GM21515 (cell line): ENCODE results near the gene MRTFA.
"Not testable (repeated sequence)": the region's sequence is repeated elsewhere in the genome, so short reads cannot be mapped to it uniquely, and the experiment has no call there.

Experiments
- ATAC-seq: cut with Tn5 transposase; IDR thresholded peaks from one replicate; pipeline ENCODE4 v1.9.1; 2021; ENCODE audit not compliant: unreplicated experiment

MRTFA gene

DNA sequence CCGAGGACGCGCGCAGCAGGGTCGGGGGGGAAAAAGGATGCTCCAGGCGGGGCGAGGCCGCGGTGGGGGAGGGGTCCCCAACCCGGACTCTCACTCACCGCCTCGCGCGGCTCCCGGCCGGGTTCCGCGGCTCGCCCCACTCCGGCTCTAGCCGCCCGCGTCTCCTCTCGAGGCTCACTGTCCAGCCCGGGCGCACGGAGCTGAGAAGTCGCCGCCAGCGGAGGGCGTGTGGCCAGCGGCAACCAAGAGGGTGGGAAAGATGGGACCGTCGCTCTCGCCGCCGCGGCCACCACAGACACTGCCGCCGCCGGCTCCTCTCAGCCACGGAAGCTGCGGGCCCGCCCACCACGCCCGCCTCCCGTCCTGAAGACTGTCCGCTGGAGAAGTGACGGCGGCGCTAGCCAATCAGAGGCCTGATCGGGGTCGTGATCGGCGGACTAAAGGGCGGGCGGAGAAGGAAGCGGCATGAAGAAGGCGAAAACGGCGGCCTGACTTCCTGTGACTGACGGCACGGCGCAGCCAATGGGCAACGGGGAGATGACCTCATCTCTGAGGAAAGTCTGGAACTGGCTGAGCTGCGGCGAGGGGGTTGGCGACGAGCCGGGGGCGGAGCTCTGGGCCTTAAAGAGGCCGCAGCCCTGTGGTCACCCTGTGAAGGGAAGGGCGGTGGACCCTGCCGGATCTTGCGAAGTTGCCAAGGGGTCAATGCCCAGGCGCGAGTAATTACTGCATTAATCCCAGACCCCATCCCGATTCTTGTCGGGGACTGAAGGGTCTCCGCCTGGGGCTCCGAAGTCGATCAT lies at the start of gene MRTFA:
Gene MRTFA, minus strand, starts transcription at position 340 of the 803 bp plus-strand sequence.
- peak; percentile 86 for ATAC-seq

GRCh38 chr22:40685406-40685805 lies 48.9 kb upstream of the MRTFA start:
- no peak for ATAC-seq

DNA sequence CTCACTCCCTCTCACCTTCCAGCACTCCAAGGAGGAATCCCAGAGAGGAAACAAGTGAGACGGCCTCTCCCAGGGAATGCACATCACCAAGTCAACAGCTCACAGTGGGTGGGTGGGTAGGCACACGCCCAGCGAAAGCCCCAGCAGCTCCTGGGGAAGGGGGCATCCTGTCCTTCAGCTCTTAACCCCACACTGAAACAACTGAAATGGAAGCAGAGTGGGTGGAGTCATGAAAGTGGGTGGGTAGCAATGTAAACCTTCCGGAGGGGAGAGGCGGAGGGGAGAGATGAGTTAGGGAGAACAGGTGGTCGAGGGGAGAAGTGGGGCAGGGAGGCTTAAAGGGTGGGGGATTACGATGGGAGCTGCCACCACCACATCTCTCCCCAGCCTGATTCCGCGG lies 48.2 kb upstream of the MRTFA start:
- ATAC-seq, result no peak

DNA sequence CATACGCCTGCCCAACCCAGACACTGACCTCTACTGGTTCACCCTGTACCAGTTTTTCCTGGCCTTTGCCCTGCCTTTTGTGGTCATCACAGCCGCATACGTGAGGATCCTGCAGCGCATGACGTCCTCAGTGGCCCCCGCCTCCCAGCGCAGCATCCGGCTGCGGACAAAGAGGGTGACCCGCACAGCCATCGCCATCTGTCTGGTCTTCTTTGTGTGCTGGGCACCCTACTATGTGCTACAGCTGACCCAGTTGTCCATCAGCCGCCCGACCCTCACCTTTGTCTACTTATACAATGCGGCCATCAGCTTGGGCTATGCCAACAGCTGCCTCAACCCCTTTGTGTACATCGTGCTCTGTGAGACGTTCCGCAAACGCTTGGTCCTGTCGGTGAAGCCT lies 44.9 kb upstream of the MRTFA start:
- no peak for ATAC-seq

- ATAC-seq, result no peak
These were observed 44.3 kb upstream of the MRTFA start for GRCh38 chr22:40680819-40681183.

DNA sequence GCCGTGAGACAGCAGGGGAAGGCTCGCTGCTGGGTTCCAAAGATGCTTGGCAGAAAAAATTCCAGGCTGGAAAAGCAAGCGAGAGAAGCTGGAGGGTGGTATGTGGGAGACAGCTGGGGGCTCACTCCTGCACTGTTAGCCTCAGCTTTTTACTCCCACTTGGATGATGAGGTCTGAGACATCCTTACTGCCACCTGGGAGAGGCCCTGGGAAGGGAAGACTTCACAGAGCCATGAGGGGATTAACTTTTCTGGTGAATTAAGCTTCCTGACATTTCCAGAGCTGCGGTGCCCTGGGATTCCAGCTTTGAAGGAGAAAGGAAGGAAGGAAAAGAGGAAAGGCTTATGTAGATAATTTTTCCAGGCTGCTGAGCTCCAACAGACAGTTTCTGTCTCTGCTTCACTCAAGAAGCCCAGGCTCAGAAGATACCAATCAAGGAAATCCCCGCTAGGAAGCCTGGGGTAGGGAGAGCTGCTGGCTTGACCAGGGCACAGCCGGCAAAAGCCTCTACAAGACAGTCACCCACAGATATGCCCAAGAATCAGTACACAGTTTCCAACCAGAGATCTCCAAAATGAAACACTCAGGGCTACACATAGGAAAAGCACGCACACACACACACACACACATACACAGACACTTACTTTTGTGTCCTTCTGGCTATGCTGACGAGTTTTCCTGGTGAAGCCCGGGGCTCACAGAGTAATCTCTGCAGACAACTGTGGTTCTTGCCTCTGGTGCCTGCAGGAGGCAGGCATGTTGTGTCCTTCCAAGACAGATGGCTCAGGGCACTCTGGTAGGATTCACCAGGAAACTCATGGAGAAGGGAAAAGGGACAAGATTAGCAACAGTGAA lies 43.7 kb upstream of the MRTFA start:
- ATAC-seq, result no peak

GRCh38 chr22:40679249-40679963 lies 42.9 kb upstream of the MRTFA start, which contains the start of gene MCHR1:
Gene MCHR1, plus strand, starts transcription at chr22:40679484. Its CDS starts 169 bp downstream, at chr22:40679653.
- ATAC-seq, result no peak

DNA sequence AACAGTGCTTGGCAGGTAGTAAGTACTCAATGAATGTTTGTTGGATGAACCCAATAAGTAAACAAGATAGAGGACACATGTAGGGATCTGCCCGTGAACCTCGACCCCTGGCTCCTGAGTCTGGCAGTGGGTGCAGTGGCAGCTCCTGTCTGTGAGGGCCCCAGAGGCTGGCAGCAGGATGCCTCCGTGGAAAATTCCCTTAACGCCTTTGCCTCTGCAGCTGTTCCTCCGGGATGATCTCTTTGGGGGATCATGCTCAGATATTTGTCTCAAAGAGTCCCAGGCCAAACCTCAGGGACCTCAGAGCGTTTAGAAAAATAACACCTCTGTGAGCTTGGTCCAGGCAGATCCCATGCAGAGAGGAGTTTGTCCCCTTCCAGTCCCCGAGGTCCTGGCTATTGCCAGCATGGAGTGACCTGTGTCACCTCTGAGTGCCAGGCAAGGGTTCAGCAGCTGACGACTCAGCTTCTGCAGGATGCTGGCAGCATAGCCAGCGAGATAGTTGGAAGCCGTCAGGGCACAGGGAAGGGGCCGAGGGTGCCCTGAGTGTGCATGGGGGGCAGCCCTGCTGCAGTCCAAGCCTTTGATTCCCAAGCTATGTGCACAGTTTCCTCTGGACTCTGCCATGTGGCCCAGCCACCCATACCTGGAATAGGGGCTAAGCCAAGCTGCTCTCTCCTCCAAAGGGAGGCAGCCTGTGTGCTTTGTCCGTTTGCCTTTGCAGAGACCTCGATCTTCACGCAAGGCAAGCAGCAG lies 42.2 kb upstream of the MRTFA start:
- no peak for ATAC-seq

- no peak for ATAC-seq
These were observed 40.1 kb upstream of the MRTFA start for GRCh38 chr22:40676644-40677043.

DNA sequence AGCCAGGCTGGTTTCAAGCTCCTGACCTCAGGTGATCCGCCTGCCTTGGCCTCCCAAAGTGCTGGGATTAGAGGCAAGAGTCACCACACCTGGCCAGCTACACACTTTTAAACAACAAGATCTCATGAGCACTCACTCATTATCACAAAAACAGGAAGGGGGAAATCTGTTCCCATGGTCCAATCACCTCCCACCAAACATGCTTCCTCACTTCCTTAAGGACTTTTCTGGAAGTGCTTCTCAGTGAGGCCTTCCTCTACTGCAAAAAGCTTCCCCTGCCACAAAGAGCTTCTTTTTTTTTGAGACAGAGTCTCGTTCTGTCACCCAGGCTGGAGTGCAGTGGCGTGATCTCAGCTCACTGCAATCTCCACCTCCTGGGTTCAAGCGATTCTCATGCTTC lies 39.6 kb upstream of the MRTFA start:
- not testable (repeated sequence) for ATAC-seq

DNA sequence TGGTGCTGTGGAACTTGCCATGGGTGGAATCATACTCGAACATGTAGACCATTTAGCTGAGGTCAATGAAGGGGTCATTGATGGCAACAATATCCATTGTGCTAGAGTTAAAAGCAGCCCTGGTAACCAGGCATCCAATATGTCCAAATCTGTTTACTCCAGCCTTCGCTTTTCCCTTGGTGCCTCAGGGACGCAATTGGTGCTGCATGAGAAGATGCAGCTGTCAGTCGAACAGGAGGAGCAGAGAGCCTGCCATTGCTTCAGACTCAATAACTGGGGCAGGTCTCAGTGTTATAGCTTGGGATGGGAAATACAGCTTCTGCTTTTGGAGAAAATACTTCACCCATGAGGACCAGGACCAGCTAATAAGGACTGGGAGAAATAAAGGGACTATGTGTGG lies 37.8 kb upstream of the MRTFA start:
- ATAC-seq, result no peak

- ATAC-seq, result no peak
These were observed 36.5 kb upstream of the MRTFA start for GRCh38 chr22:40673017-40673416.

DNA sequence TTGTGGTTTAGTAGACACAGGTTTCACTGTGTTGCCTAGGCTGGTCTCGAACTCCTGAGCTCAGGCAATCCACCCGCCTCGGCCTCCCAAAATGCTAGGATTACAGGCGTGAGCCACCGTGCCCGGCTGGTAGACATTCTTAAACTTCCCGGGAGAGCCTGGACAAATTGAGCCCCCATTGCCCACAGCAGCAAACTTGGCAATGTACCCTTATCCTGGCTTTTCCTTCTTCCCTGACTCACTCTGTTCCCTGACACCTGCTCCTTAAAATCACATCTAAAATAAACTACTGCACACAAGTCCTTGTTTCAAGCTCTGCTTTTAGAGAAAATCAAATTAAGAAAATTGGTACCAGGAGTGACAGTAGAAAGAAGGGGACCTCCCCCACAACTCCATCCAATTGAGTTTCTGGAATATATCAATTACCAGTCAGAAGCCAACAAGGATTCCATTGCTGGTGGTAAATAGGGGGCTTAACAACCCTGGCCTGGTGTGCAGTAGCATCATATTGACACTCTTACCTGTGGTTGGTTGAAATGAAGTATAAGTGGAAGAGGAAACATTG lies 35.4 kb upstream of the MRTFA start:
- ATAC-seq, result no peak

- no peak for ATAC-seq
These were observed 34.9 kb upstream of the MRTFA start for GRCh38 chr22:40671369-40671768.

DNA sequence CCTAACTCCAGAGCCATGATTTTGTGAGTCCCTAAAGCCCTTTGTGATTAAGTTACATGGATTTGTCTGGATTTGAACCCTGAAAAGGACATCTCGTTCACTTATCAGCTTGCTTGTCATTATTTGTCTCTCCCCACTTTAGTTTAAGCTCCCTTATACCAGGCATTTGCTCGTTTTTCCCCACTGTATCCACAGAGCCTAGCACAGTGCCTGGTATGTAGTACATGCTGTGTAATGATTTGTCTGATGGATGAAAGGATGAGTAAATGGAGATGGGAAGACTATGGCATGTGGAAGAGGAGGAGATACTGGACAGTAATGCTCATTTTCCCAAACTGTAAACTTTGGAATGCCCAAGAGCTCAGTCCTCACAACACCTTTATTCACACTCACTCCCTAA lies 33.5 kb upstream of the MRTFA start:
- no peak for ATAC-seq

- ATAC-seq, result no peak
These were observed 32.3 kb upstream of the MRTFA start for GRCh38 chr22:40668611-40669411.

- no peak for ATAC-seq
These were observed 29.8 kb upstream of the MRTFA start for GRCh38 chr22:40666151-40666848.

DNA sequence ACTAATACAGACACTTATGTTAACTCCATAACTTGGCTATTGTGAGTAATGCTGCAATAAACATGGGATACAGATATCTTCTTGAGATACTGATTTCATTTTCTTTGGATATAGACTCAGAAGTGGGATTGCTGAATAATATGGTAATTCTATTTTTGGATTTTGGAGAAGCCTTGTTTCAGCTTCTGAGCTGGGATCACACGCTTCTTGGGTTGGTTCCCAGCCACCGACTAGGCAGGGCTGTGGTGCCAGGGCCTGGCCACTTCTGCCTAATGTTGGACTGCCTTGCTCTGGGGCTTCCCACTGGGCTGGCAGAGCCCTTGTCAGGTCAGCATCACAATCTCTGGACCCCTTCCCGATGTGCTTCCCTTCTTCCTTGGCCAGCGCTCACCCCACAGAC lies 28.8 kb upstream of the MRTFA start:
- no peak for ATAC-seq

GRCh38 chr22:40661671-40662070 lies 25.2 kb upstream of the MRTFA start:
- ATAC-seq, result no peak
